AG04450 (cell line): ENCODE results near the gene MYH7B. TPM values are rescaled to one million over a fixed set of nuclear protein-coding genes. Genes with fewer than 3 reads are reported as not detected.

ENCODE experiments used
- CTCF ChIA-PET: fragments of 300-600, 350-600 bp; formaldehyde crosslinking; extraction: SDS; loops from one replicate; lab custom pipeline; 2022; ENCODE audit warnings: antibody characterized with exemption, inconsistent platforms; lab: Charles Lee
- POLR2A ChIA-PET: fragments of 350-600 bp; formaldehyde crosslinking; extraction: SDS; loops from one replicate; lab custom pipeline; 2021; ENCODE audit warnings: antibody characterized with exemption, inconsistent platforms; lab: Yijun Ruan, JAX
- DNase-seq: peaks from one replicate; pipeline ENCODE4 v3.0.0-alpha.2; 2011; ENCODE audit warnings: low read depth, low spot score
- H3K27ac ChIP-seq: one replicate; pipeline ENCODE4 v1.5.1; 2012; ENCODE audit warnings: low read depth, low read length, control low read depth
- H3K27me3 ChIP-seq: one replicate; pipeline ENCODE4 v1.6.0; 2012; ENCODE audit warnings: low read length; ENCODE audit not compliant: control insufficient read depth, insufficient read depth
- H3K4me3 ChIP-seq: 2 replicates; pipeline ENCODE4 v1.5.1; 2011; ENCODE audit warnings: mild to moderate bottlenecking, low read depth, low read length, control low read depth
- H3K9me3 ChIP-seq: 2 replicates; pipeline ENCODE4 v1.5.1; 2012; ENCODE audit warnings: low read length; ENCODE audit not compliant: control insufficient read depth, insufficient read depth
- polyA plus RNA-seq: library from polyadenylated mRNA; depleted of rRNA; stranded (reverse); fragments of >200 nt; gene quantifications from 2 replicates; pipeline ENCODE4 v1.2.3, GENCODE V29; 2011
- TF ChIP-seq, protein P1 (sequence below): IDR thresholded peaks from 2 replicates; pipeline ENCODE4 v1.5.1; 2011; ENCODE audit warnings: low read depth, low read length, control low read depth, inconsistent platforms

Gene MYH7B
- polyA plus RNA-seq, 1 experiment, result 0.02 TPM

- H3K9me3 ChIP-seq, result no peaks in the 10 kb centered on the region; the same call in 1 of the 2 replicates
- no peak overlapping the region for H3K4me3 ChIP-seq
- ChIA-PET POLR2A (no interaction called here), CTCF (interaction anchor here (0.9 to 1.2 kb wide), 2 partner anchors 12 to 113 kb away, joined by 4 read pairs; partner anchors contain the start of gene ACSS2)
- DNase-seq, result no peak
- TF ChIP-seq, protein P1, sequence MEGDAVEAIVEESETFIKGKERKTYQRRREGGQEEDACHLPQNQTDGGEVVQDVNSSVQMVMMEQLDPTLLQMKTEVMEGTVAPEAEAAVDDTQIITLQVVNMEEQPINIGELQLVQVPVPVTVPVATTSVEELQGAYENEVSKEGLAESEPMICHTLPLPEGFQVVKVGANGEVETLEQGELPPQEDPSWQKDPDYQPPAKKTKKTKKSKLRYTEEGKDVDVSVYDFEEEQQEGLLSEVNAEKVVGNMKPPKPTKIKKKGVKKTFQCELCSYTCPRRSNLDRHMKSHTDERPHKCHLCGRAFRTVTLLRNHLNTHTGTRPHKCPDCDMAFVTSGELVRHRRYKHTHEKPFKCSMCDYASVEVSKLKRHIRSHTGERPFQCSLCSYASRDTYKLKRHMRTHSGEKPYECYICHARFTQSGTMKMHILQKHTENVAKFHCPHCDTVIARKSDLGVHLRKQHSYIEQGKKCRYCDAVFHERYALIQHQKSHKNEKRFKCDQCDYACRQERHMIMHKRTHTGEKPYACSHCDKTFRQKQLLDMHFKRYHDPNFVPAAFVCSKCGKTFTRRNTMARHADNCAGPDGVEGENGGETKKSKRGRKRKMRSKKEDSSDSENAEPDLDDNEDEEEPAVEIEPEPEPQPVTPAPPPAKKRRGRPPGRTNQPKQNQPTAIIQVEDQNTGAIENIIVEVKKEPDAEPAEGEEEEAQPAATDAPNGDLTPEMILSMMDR, result no peak
- peaks cover 6% of the 10 kb centered on the region for H3K27me3 ChIP-seq
- no peak overlapping the region for H3K27ac ChIP-seq
These were observed 33.5 kb downstream of the MYH7B start for GRCh38 chr20:34989118-34989517.

GRCh38 chr20:34989670-34990069 is 34.0 kb downstream of the MYH7B start:
- no peak for DNase-seq
- TF ChIP-seq, protein P1, result no peak
- POLR2A ChIA-PET, result no interaction called here
- Histone ChIP-seq H3K4me3 (no peak overlapping the region), H3K27ac (no peak overlapping the region), H3K9me3 (no peaks in the 10 kb centered on the region; the same call in 1 of the 2 replicates), H3K27me3 (peaks cover 5% of the 10 kb centered on the region)
- CTCF ChIA-PET, result interaction anchor here (0.9 kb wide), 1 partner anchor 114 kb away, joined by 4 read pairs; the partner anchor contains the start of gene ACSS2

DNA sequence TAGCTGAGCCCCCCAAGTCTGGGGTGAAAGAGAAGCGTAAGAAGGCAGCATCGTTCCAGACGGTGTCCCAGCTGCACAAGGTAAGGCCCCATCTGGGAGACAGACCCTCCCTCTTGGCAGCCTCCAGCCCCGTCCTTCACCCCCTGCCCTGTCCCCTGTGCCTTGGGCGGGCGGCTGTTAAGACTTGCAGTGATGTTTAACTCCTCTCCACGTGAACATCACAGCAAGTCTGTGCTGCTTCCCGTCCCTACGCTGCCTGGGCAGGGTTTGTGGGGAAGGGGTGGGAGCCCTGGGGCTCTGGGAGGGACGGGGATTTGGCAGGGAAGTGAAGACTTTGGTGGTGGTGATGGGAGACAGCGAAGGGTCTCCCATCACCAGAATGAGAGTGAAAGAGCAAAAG is 34.6 kb downstream of the MYH7B start:
- Histone ChIP-seq H3K27me3 (peaks cover 3% of the 10 kb centered on the region), H3K9me3 (no peaks in the 10 kb centered on the region; the same call in 1 of the 2 replicates), H3K4me3 (no peak overlapping the region), H3K27ac (no peak overlapping the region)
- TF ChIP-seq, protein P1, result no peak
- POLR2A ChIA-PET, result no interaction called here
- CTCF ChIA-PET, result no interaction called here
- no peak for DNase-seq

GRCh38 chr20:34990661-34991214 is 35.1 kb downstream of the MYH7B start:
- Histone ChIP-seq H3K27me3 (peaks cover 3% of the 10 kb centered on the region), H3K4me3 (no peak overlapping the region), H3K27ac (no peak overlapping the region), H3K9me3 (no peaks in the 10 kb centered on the region; the same call in 1 of the 2 replicates)
- TF ChIP-seq, protein P1, result no peak
- CTCF ChIA-PET, result no interaction called here
- POLR2A ChIA-PET, result no interaction called here
- DNase-seq, result no peak

DNA sequence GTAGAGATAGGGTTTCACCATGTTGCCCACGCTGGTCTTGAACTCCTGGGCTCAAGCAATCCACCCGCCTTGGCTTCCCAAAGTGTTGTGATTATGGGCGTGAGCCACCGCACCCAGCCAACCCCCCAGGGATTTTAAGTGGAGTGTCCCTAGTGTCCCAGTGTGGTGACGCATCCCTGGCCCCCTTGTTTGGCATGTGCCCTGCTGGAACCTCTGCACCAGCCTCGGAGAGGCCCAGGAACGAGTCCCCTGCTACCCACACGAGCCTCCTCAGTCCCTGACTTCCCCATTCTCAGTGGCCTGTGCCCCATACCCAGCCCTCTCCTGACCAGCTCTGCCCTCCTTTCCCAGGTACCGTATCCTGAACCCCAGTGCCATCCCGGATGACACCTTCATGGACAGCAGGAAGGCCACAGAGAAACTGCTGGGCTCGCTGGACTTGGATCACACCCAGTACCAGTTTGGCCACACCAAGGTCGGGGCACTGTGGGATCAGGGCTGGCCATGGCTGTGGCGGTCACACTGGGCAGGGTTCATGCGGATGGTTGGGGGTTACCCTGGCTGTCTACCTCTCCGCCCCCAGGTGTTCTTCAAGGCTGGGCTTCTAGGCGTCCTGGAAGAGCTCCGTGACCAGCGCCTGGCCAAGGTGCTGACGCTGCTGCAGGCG is 37.2 kb downstream of the MYH7B start:
- Histone ChIP-seq H3K9me3 (no peaks in the 10 kb centered on the region), H3K4me3 (no peak overlapping the region), H3K27me3 (no peaks in the 10 kb centered on the region), H3K27ac (no peak overlapping the region)
- DNase-seq, result no peak
- POLR2A ChIA-PET, result no interaction called here
- CTCF ChIA-PET, result no interaction called here
- TF ChIP-seq, protein P1, result no peak
